DOHH2 (cell line): ENCODE data around the gene EXOC3.

Source experiments
- EZH2phosphoT487 ChIP-seq: fragments of 200-600 bp; sonication (generic); IDR thresholded peaks from 2 replicates; pipeline ENCODE4 v1.6.1; 2017; ENCODE audit warnings: borderline replicate concordance, mild to moderate bottlenecking, antibody characterized with exemption, low read length, moderate library complexity, mixed read lengths
- TF ChIP-seq, protein P1 (sequence below): fragments of 200-600 bp; sonication (generic); IDR thresholded peaks from one replicate; pipeline ENCODE4 v1.5.1; 2014; ENCODE audit warnings: antibody characterized with exemption, mild to moderate bottlenecking, low read depth, low read length; ENCODE audit not compliant: poor library complexity, severe bottlenecking

DNA sequence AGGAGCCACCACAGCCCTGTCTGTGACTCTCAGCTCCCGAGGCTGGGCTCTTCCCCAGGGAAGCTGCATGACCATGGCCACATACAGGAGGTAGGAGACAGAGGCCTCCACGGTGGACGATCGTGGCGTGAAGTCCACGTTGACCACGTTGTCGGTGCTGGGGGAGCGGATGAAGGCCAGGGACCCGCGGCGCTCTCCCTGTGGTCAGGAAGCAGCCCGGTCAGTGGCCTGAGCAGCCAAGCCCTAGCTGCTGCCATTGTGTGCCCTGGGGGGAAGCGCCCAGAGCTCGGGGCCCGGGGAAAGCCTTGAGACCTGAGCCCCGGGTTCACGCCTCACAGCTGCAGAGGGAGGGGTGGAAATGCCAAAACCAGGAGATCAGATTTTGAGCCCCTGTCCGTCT is 34.3 kb downstream of the EXOC3 start:
- TF ChIP-seq, protein P1, sequence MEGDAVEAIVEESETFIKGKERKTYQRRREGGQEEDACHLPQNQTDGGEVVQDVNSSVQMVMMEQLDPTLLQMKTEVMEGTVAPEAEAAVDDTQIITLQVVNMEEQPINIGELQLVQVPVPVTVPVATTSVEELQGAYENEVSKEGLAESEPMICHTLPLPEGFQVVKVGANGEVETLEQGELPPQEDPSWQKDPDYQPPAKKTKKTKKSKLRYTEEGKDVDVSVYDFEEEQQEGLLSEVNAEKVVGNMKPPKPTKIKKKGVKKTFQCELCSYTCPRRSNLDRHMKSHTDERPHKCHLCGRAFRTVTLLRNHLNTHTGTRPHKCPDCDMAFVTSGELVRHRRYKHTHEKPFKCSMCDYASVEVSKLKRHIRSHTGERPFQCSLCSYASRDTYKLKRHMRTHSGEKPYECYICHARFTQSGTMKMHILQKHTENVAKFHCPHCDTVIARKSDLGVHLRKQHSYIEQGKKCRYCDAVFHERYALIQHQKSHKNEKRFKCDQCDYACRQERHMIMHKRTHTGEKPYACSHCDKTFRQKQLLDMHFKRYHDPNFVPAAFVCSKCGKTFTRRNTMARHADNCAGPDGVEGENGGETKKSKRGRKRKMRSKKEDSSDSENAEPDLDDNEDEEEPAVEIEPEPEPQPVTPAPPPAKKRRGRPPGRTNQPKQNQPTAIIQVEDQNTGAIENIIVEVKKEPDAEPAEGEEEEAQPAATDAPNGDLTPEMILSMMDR = no peak
- TF ChIP-seq EZH2phosphoT487 = no peak
